Body of pancreas (tissue), 4 donors: Measurements from ENCODE around the gene DTNBP1.

Source experiments
- POLR2A ChIP-seq, 3 donors: fragments of 450-650 bp; IDR thresholded peaks; one replicate each; pipeline ENCODE4 v1.6.1; 2016; ENCODE audit warnings: antibody characterized with exemption in 3 of 3, mild to moderate bottlenecking in 2 of 3
- TF ChIP-seq, protein P1 (sequence below), 7 experiments: fragments of 450-650 bp in 4 of 7; fragments of 200-600 bp in 3 of 7; sonication (generic) in 3 of 7; IDR thresholded peaks; one replicate each; pipeline ENCODE4 v1.5.1; 2016 to 2019; ENCODE audit warnings: antibody characterized with exemption in 7 of 7

DNA sequence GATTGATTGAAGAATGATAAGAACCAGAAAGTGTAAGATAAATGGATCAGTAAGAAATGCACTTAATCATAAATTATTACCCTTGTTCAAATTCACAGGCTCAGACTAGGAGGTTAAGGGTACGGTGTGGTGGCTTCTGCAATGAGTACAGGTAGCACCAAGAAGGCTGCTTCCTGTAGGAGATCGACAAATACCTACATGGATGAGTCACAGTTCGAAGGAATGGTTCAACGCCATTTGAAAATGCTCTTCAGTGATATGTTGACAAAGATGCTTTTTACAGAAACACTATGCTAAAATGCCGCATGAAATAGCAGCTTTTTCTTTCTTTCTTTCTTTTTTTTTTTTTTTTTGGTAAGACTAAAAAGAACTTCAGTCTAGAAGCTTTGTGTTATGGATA lies 116.2 kb downstream of the DTNBP1 start:
- TF ChIP-seq, protein P1, sequence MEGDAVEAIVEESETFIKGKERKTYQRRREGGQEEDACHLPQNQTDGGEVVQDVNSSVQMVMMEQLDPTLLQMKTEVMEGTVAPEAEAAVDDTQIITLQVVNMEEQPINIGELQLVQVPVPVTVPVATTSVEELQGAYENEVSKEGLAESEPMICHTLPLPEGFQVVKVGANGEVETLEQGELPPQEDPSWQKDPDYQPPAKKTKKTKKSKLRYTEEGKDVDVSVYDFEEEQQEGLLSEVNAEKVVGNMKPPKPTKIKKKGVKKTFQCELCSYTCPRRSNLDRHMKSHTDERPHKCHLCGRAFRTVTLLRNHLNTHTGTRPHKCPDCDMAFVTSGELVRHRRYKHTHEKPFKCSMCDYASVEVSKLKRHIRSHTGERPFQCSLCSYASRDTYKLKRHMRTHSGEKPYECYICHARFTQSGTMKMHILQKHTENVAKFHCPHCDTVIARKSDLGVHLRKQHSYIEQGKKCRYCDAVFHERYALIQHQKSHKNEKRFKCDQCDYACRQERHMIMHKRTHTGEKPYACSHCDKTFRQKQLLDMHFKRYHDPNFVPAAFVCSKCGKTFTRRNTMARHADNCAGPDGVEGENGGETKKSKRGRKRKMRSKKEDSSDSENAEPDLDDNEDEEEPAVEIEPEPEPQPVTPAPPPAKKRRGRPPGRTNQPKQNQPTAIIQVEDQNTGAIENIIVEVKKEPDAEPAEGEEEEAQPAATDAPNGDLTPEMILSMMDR (IDR thresholded peaks at IDR 0.05) = no peak
- TF ChIP-seq POLR2A (IDR thresholded peaks at IDR 0.05) = no peak
